Stomach (tissue), 4 donors: ENCODE data around the gene PLEKHJ1.

ENCODE experiments used
- CTCF ChIP-seq, 7 experiments: fragments of 450-650 bp in 4 of 7; fragments of 200-600 bp in 3 of 7; sonication (generic) in 3 of 7; IDR thresholded peaks; one replicate each; pipeline ENCODE4 v1.5.1; 2016 to 2019; ENCODE audit warnings: antibody characterized with exemption in 7 of 7, control low read depth in 2 of 7, mild to moderate bottlenecking in 1 of 7
- EP300 ChIP-seq: sonication (generic); formaldehyde crosslinking; IDR thresholded peaks from one replicate; pipeline ENCODE4 v1.6.1; 2017; ENCODE audit warnings: antibody characterized with exemption
- POLR2A ChIP-seq, 4 donors: fragments of 450-650 bp; IDR thresholded peaks; one replicate each; pipeline ENCODE4 v1.6.1; 2016; ENCODE audit warnings: antibody characterized with exemption in 4 of 4, control low read depth in 2 of 4, mild to moderate bottlenecking in 1 of 4, moderate library complexity in 1 of 4
- POLR2AphosphoS5 ChIP-seq, 3 donors: sonication (generic); formaldehyde crosslinking; IDR thresholded peaks; one replicate each; pipeline ENCODE4 v1.6.1; 2016; ENCODE audit warnings: antibody characterized with exemption in 3 of 3

GRCh38 chr19:2198317-2198716, 37.8 kb downstream of the PLEKHJ1 start:
- TF ChIP-seq EP300 = no peak
- TF ChIP-seq CTCF (IDR thresholded peaks at IDR 0.05) = no peak
- TF ChIP-seq POLR2A (IDR thresholded peaks at IDR 0.05) = no peak
- no peak for TF ChIP-seq POLR2AphosphoS5 (IDR thresholded peaks at IDR 0.05)
